Measurements from ENCODE around the gene TSSC4.

Gene TSSC4

GRCh38 chr11:2420502-2421225 lies 20.1 kb downstream of the TSSC4 start:
- peak; percentile 75 for DNase-seq

- no peak for DNase-seq
These were observed 20.9 kb downstream of the TSSC4 start for GRCh38 chr11:2421226-2421994.

GRCh38 chr11:2421996-2422395 lies 21.4 kb downstream of the TSSC4 start:
- DNase-seq: no peak

GRCh38 chr11:2422461-2423156 lies 22.1 kb downstream of the TSSC4 start:
- no peak for DNase-seq

- DNase-seq: no peak
These were observed 22.8 kb downstream of the TSSC4 start for GRCh38 chr11:2423157-2424025.

GRCh38 chr11:2424811-2425495 lies 24.4 kb downstream of the TSSC4 start:
- no peak for DNase-seq

GRCh38 chr11:2425506-2425905 lies 25.0 kb downstream of the TSSC4 start:
- no peak for DNase-seq

- DNase-seq: no peak
These were observed 25.7 kb downstream of the TSSC4 start for GRCh38 chr11:2426221-2426620.

- no peak for DNase-seq
These were observed 26.4 kb downstream of the TSSC4 start for GRCh38 chr11:2426826-2427521.

- no peak for DNase-seq
These were observed 27.3 kb downstream of the TSSC4 start for GRCh38 chr11:2427721-2428321.

GRCh38 chr11:2428322-2428795 lies 27.8 kb downstream of the TSSC4 start:
- DNase-seq: peak; percentile 85

GRCh38 chr11:2431395-2431794 lies 30.8 kb downstream of the TSSC4 start:
- DNase-seq: no peak

GRCh38 chr11:2432171-2432621 lies 31.6 kb downstream of the TSSC4 start:
- no peak for DNase-seq

- no peak for DNase-seq
These were observed 32.1 kb downstream of the TSSC4 start for GRCh38 chr11:2432628-2433071.

GRCh38 chr11:2433106-2433925 lies 32.8 kb downstream of the TSSC4 start:
- DNase-seq: no peak

- DNase-seq: no peak
These were observed 33.5 kb downstream of the TSSC4 start for GRCh38 chr11:2434008-2434407.

GRCh38 chr11:2434506-2435255 lies 34.1 kb downstream of the TSSC4 start:
- DNase-seq: no peak

- DNase-seq: no peak
These were observed 34.9 kb downstream of the TSSC4 start for GRCh38 chr11:2435288-2436012.

Data from activated naive CD4-positive, alpha-beta T cell treated with anti-CD3 and anti-CD28 coated beads, Interleukin-2, amount 50 U/mL, for 16 hours (primary cell).